Measurements from ENCODE around the gene ABCF2. TPM values are rescaled to one million over a fixed set of nuclear protein-coding genes. Genes with fewer than 3 reads are reported as not detected.

Gene ABCF2
- 61.3 to 66.0 TPM (median 62.7 TPM) in 5 replicates for total RNA-seq (2022; extraction: Qiagen RNA extraction; ENCODE audit: low read depth)

DNA sequence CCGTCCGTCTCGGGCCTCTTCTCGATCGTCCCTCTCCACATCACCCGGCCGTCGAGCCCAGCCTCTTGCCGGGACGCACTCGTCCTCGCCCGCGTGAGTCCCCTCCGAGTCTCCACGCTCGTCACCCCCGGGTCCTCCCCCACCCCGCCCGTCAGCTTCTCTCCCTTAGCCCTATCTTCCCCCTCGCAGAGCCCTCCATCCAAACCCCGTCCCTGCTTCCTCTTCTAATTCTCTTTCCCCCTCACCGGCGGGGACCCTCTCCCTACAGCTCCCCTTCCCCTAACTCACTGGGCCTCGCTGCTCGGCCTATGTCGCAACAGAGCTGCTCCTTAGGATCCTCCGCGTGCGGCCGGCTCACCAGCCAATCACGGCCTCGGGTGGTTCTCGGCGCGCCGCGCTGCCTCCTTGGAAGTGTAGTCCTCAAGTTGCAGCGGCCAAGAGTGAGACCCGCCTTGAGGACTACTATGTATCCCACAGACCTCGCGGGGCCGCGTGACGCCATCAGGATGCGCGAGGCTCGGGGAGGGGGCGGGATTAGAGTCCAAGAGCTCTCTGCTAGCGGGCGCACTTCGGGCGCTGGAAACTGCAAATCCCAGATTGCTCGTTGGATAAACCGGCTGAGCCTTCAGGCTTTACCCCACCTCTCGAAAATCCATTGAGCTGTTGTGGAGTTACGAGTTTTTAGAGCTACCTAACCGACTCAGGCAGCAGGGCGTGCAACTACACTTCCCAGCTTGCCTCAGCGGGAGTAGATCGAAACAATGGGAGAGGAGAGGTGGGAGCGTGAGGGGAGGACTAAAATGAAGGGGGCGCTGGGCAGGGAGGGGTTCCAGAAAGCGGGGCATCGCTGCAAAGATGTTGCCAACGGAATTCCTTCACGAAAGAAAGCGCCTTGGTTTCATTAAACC lies at the start of gene ABCF2:
ABCF2 (minus strand) TSS at position 331 of the 908 bp plus-strand sequence. CDS start 747 bp downstream, outside the sequence.

DNA sequence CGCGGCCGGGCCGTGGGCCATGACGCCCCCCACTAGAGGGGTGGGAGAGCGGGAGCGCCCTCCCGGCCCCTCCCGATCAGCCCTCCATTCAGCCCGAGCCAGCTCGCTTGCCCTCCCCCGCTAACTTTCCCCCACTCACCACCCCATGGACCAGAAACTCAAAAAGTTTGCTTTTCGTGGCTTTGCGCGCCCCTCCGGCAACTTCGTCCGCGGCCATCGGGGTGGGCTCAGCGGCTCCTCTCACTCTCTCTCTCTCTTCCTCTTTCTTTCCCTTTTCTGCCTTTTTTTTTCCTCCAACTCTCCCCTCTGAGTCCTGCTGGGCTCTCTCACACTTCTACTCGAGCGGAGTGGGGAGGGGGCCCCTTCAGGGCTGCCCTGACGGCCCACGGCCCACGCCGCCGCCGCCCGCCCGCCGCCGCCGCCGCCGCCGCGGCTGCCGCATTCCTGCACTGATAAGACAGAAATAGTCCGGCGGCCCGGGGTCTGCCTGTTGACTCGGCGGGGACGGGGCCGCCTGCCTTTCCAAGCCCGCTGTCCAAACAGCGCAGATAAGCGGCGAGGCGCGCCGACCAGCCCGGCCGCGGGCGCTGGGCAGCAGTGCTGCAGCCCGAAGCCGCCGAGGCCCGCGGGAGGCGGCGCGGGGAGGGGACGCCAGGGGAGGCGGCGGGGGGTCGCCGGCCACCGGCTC lies 21.5 kb upstream of the ABCF2 start, which contains the start of gene SMARCD3:
SMARCD3 (minus strand) TSS at position 349 of the 688 bp plus-strand sequence; CDS start at position 217, 132 bp downstream.

GRCh38 chr7:151232091-151232916 lies 5.3 kb upstream of the ABCF2 start, which contains the start of gene CHPF2:
Gene CHPF2 (plus strand): TSS chr7:151232483. CDS start chr7:151234012, 1,529 bp downstream.

GRCh38 chr7:151210087-151210854 lies 16.7 kb downstream of the ABCF2 start, which contains the start of gene H2BK1:
Gene H2BK1 (minus strand): TSS chr7:151210488. CDS start chr7:151210318, 170 bp downstream.

DNA sequence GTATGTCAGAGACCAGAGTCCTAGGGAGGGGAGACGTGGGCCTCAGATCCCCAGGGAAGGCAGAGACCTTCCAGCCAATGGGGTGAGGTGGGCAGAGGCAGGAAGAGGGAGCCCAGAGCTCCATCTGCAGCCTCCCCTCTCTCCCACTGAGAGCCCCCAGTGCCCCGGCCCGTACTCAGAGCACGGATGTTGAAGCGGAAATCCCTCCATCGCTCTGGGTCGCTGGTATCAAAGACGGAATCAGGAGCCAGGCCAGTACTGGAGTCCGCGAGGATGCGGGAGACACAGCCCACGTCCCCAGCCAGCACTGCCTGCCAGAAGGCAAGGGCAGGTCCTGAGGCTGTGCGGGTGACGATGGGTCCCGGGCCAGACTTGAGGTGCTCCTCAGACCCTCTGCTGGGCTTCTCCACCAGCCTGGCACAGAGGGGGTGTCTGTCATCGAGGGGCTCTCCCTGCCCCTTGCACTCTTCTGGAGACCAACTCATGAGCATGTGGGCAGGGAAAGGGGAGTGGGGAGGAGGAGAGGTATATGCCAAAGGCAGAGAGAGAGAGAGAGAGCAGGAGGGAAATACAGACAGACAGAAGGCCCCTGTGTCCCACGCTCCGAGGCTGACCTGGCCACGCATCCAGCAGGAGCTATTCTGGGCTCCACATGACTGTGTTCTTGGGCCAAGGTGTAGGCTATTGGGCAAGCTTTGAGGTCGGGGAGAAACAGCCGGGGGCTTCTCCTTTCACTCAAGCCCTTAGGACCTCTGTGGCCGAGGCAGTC lies 40.2 kb downstream of the ABCF2 start, which contains the start of gene ASB10:
ASB10 (minus strand) TSS at position 611 of the 769 bp plus-strand sequence; CDS start at position 491, 120 bp downstream.

GRCh38 chr7:151167197-151167961 lies 59.6 kb downstream of the ABCF2 start, which contains the start of gene GBX1:
Gene GBX1 (minus strand): TSS chr7:151167694. CDS start chr7:151167548, 146 bp downstream.

Other genes starting within 250 kb of the ABCF2 start
- 1.2 to 1.6 TPM (median 1.5 TPM) in 5 replicates for gene KCNH2, start 248.9 kb downstream of the ABCF2 start, total RNA-seq (2022; extraction: Qiagen RNA extraction; ENCODE audit: low read depth)
- gene NOS3, start 236.2 kb downstream of the ABCF2 start, total RNA-seq (2022; extraction: Qiagen RNA extraction; ENCODE audit: low read depth): 0.35 to 1.2 TPM (median 0.53 TPM) in 5 replicates
- gene ATG9B, start 202.7 kb downstream of the ABCF2 start, total RNA-seq (2022; extraction: Qiagen RNA extraction; ENCODE audit: low read depth): 0.31 to 1.3 TPM (median 0.58 TPM) in 5 replicates
- gene ABCB8, start 198.8 kb downstream of the ABCF2 start, total RNA-seq (2022; extraction: Qiagen RNA extraction; ENCODE audit: low read depth): 36.6 to 51.9 TPM (median 46.2 TPM) in 5 replicates
- 5.6 to 10.8 TPM (median 9.7 TPM) in 5 replicates for gene ASIC3, start 178.7 kb downstream of the ABCF2 start, total RNA-seq (2022; extraction: Qiagen RNA extraction; ENCODE audit: low read depth)
- gene CDK5, start 169.3 kb downstream of the ABCF2 start, total RNA-seq (2022; extraction: Qiagen RNA extraction; ENCODE audit: low read depth): 32.6 to 35.3 TPM (median 35.2 TPM) in 5 replicates
- 198 to 288 TPM (median 268 TPM) in 5 replicates for gene SLC4A2, start 167.6 kb downstream of the ABCF2 start, total RNA-seq (2022; extraction: Qiagen RNA extraction; ENCODE audit: low read depth)
- gene FASTK, start 146.4 kb downstream of the ABCF2 start, total RNA-seq (2022; extraction: Qiagen RNA extraction; ENCODE audit: low read depth): 53.2 to 74.2 TPM (median 74.0 TPM) in 5 replicates
- 34.0 to 56.4 TPM (median 54.1 TPM) in 5 replicates for gene TMUB1, start 143.7 kb downstream of the ABCF2 start, total RNA-seq (2022; extraction: Qiagen RNA extraction; ENCODE audit: low read depth)
- gene AGAP3, start 140.7 kb downstream of the ABCF2 start, total RNA-seq (2022; extraction: Qiagen RNA extraction; ENCODE audit: low read depth): 48.5 to 63.7 TPM (median 58.1 TPM) in 5 replicates
- gene GBX1, start 59.5 kb downstream of the ABCF2 start, total RNA-seq (2022; extraction: Qiagen RNA extraction; ENCODE audit: low read depth): 0.26 TPM in 1 of 5 replicates, not detected in the others
- not detected in 5 replicates for gene ASB10, start 40.0 kb downstream of the ABCF2 start, total RNA-seq (2022; extraction: Qiagen RNA extraction; ENCODE audit: low read depth)
- gene H2BK1, start 16.7 kb downstream of the ABCF2 start, total RNA-seq (2022; extraction: Qiagen RNA extraction; ENCODE audit: low read depth): not detected in 5 replicates
- 38.4 to 50.0 TPM (median 45.5 TPM) in 5 replicates for gene CHPF2, start 5.3 kb upstream of the ABCF2 start, total RNA-seq (2022; extraction: Qiagen RNA extraction; ENCODE audit: low read depth)
- gene SMARCD3, start 21.5 kb upstream of the ABCF2 start, total RNA-seq (2022; extraction: Qiagen RNA extraction; ENCODE audit: low read depth): 9.0 to 11.6 TPM (median 9.7 TPM) in 5 replicates
- gene NUB1, start 114.6 kb upstream of the ABCF2 start, total RNA-seq (2022; extraction: Qiagen RNA extraction; ENCODE audit: low read depth): 33.5 to 39.6 TPM (median 38.7 TPM) in 5 replicates
- 0.15 to 0.24 TPM in 2 of 5 replicates, not detected in the others for gene WDR86, start 182.8 kb upstream of the ABCF2 start, total RNA-seq (2022; extraction: Qiagen RNA extraction; ENCODE audit: low read depth)
- gene CRYGN, start 212.9 kb upstream of the ABCF2 start, total RNA-seq (2022; extraction: Qiagen RNA extraction; ENCODE audit: low read depth): not detected in 5 replicates